ENCODE data around the gene FRMPD1.

Gene FRMPD1

GRCh38 chr9:37643214-37643613, 7.5 kb upstream of the FRMPD1 start:
- TF ChIP-seq CTCF (IDR thresholded peaks at IDR 0.05; ENCODE audit: extremely low read depth, missing control alignments), result no peak
- no peak for DNase-seq (ENCODE audit: low spot score)

- no peak for TF ChIP-seq CTCF (IDR thresholded peaks at IDR 0.05; ENCODE audit: extremely low read depth, missing control alignments)
- DNase-seq (ENCODE audit: low spot score), result no peak
Observed at GRCh38 chr9:37645903-37646506, 4.7 kb upstream of the FRMPD1 start.

DNA sequence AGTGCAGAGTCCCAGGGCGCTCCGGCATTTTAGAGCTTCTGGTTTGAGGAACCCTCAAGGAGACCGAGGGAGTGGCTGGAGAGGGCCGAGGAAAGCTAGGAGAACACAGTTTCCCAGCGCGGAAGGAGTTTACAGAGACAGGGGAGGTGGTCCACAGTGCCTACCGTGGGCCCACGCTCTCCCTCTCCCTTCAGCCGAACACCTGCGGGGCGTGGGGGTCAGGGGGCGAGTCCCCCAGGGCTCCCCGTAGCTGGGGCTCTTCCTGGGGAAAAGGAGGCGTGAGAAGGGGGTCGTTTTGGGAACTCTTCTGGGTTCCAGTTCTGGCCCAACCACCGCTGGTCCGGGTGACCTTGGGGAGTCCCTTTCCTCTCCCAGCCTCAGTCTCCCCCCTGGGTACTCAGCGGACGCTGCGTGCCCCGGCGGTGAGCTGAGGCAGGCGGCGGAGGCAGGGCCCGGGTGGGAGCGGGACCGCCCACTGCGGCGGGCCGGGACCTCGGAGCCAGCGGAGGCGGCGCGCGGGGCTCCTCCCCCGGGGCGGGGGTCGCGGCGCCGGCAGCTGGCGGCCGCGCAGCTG, 368 bp upstream of the FRMPD1 start:
- DNase-seq (ENCODE audit: low spot score), result no peak
- no peak for TF ChIP-seq CTCF (IDR thresholded peaks at IDR 0.05; ENCODE audit: extremely low read depth, missing control alignments)

- no peak for DNase-seq (ENCODE audit: low spot score)
- TF ChIP-seq CTCF (IDR thresholded peaks at IDR 0.05; ENCODE audit: extremely low read depth, missing control alignments), result no peak
Observed at GRCh38 chr9:37652261-37652660, 1.5 kb downstream of the FRMPD1 start.

DNA sequence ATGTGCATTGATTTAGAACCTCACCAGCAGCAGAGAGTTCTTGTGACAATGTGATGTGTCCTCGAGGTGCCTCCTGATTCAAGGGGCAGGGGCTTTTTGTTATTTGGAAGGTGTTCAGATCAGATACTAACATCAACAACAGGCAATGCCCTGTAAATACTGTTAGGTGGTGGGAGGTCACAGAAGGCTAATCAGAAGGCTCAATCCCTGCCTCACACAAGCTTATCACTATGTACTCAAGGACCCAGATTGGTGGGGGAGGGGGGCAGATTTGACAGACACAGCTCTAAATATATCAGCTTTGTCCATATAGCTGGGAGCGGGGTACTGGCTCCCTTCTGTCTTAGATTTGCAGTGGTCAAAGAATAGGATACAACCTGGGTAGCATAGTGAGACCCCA, 2.6 kb downstream of the FRMPD1 start:
- TF ChIP-seq CTCF (IDR thresholded peaks at IDR 0.05; ENCODE audit: extremely low read depth, missing control alignments), result no peak
- DNase-seq (ENCODE audit: low spot score), result no peak

DNA sequence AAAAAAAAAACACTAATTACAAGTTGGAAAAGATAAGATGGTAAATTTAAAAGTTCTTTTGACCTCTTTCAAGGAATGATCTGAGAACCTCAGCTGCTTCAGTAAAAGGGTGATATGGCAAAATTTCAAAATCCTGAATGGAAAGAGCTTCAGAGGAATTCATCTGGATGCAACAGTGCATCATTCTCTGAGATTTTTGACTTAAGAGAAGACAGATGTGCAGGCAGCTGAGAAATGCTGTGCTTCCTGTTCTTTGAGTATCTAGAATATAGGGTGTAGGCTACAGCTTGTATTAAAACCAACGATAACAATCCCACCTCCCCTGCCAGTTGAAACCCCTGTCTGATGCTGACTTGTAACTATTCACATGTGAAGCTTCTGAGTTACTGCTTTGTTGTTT, 6.2 kb downstream of the FRMPD1 start:
- DNase-seq (ENCODE audit: low spot score), result no peak
- TF ChIP-seq CTCF (IDR thresholded peaks at IDR 0.05; ENCODE audit: extremely low read depth, missing control alignments), result no peak

GRCh38 chr9:37660691-37661090, 9.9 kb downstream of the FRMPD1 start:
- no peak for TF ChIP-seq CTCF (IDR thresholded peaks at IDR 0.05; ENCODE audit: extremely low read depth, missing control alignments)

More at GRCh38 chr9:37660691-37661090, 9.9 kb downstream of the FRMPD1 start:
- DNase-seq (ENCODE audit: low spot score), result no peak

Measured in GM20000 (cell line).